ENCODE data around the gene NCEH1. TPM values are rescaled to one million over a fixed set of nuclear protein-coding genes. Genes with fewer than 3 reads are reported as not detected.
A peak's percentile ranks its signal among the peaks of the same experiment; 100 is the strongest.

Gene NCEH1
- total and polyA plus RNA-seq, 2 of the 4 experiments (the other 2 are of a cell fraction): 22.3 to 23.3 TPM

- H3K4me2 ChIP-seq (ENCODE audit: low read depth, low read length): no peak overlapping the region
- no peak overlapping the region; the same call in 1 of the 2 replicates for H4K91ac ChIP-seq (ENCODE audit: insufficient read depth, low read depth, low read length)
- no peaks in the 10 kb centered on the region for H4K20me1 ChIP-seq (ENCODE audit: insufficient read depth, low read length)
- CTCF ChIA-PET: interaction anchor here (0.8 to 1.8 kb wide), 2 partner anchors 13 to 81 kb away, joined by 3 to 8 read pairs; no protein-coding TSS in a partner anchor
- no peaks in the 10 kb centered on the region for H3K36me3 ChIP-seq (ENCODE audit: control insufficient read depth, insufficient read depth, low read length)
- in situ Hi-C loops (cut with MboI; ENCODE audit: low sequenced_read_pairs): no loop called here
- dilution Hi-C loops (cut with HindIII; ENCODE audit: low sequenced_read_pairs, unreplicated experiment): no loop called here
- H2BK120ac ChIP-seq (ENCODE audit: low read depth, low read length): peak overlapping the region; percentile 8; the same call in 1 of the 2 replicates
- no peak overlapping the region for H3K4me3 ChIP-seq (ENCODE audit: insufficient read depth, low read depth, low read length)
- H3K4ac ChIP-seq (ENCODE audit: low read depth, low read length): 0 out of 2 replicates have a peak overlapping the region, but pooled peaks have one; percentile 20
- H2BK5ac ChIP-seq (ENCODE audit: low read depth, low read length, poor library complexity, severe bottlenecking): peak overlapping the region; percentile 37
- no peaks in the 10 kb centered on the region for H3K27me3 ChIP-seq (ENCODE audit: control insufficient read depth, insufficient read depth, low read length)
- H2AK5ac ChIP-seq (ENCODE audit: low read depth, low read length): no peak overlapping the region; the same call in 1 of the 2 replicates
- H2AFZ ChIP-seq (replicated peaks; ENCODE audit: low read length, poor library complexity): no peak overlapping the region
- intact Hi-C loops (cut with micrococcal nuclease): no loop called here
- H2BK15ac ChIP-seq (ENCODE audit: low read depth, low read length): 0 out of 3 replicates have a peak overlapping the region, but pooled peaks have one; percentile 56
- H3K9me1 ChIP-seq (ENCODE audit: insufficient read depth, low read length): peaks cover 17% of the 10 kb centered on the region
- H2AK9ac ChIP-seq (replicated peaks; ENCODE audit: low read depth, low read length, poor library complexity): no peak overlapping the region
- H3K9ac ChIP-seq (ENCODE audit: low read depth, low read length): no peak overlapping the region
- WGBS, 2 experiments (ENCODE audit: extremely low coverage in 2 of 2, insufficient read length in 1 of 2): 75% methylated on average over 1 of the region's 2 CpGs; no CpG with 5 or more reads in 1 of the 2 experiments
- DNase-seq: peak; percentile 56
- peak; percentile 19; the same call in 1 of the 2 replicates for ATAC-seq (ENCODE audit: low read depth)
- no peak overlapping the region; the same call in 1 of the 2 replicates for H3K27ac ChIP-seq (ENCODE audit: insufficient read depth, low read length)
- H2BK20ac ChIP-seq (ENCODE audit: low read depth, low read length): no peak overlapping the region
- H4K5ac ChIP-seq (ENCODE audit: low read depth, low read length): no peak overlapping the region
- no peak overlapping the region for H4K8ac ChIP-seq (ENCODE audit: low read depth in 2 of 2, low read length in 2 of 2)
- POLR2A ChIA-PET (ENCODE audit: unreplicated experiment): no interaction called here
- H3K79me1 ChIP-seq (ENCODE audit: low read depth in 1 of 2, low read length in 2 of 2): 0 out of 4 replicates have a peak, but pooled peaks cover 0 to 7% of the 10 kb centered on the region in 2 experiments
- H3K56ac ChIP-seq (ENCODE audit: extremely low read depth, insufficient read depth, low read length): no peak overlapping the region
- peaks cover 21% of the 10 kb centered on the region for H3K4me1 ChIP-seq (ENCODE audit: control insufficient read depth, insufficient read depth, low read length)
- TF ChIP-seq NFE2L2 (IDR thresholded peaks at IDR 0.05; ENCODE audit: low read depth, low read length) (no peak), CEBPB (IDR thresholded peaks at IDR 0.05; ENCODE audit: low read depth, low read length) (peak; percentile 78), MAFK (IDR thresholded peaks at IDR 0.05; ENCODE audit: low read depth, low read length) (peak; percentile 88)
- peak overlapping the region; percentile 64; the same call in 1 of the 2 replicates for H3K18ac ChIP-seq (ENCODE audit: low read depth, low read length)
- H3K9me3 ChIP-seq (ENCODE audit: control insufficient read depth, insufficient read depth, low read length): no peaks in the 10 kb centered on the region
- BruUV-seq (replicated peaks): no TSS peak
- H3K23ac ChIP-seq (ENCODE audit: low read depth, low read length): no peak overlapping the region
- 0 out of 2 replicates have a peak overlapping the region, but pooled peaks have one; percentile 14 for H3K14ac ChIP-seq (replicated peaks; ENCODE audit: low read depth, low read length)
Measured at GRCh38 chr3:172625404-172625803, 85.5 kb downstream of the NCEH1 start.

All from IMR-90 (cell line).